Neuronal stem cell (in vitro differentiated cells): ENCODE data around the gene MT4.
"Not testable (repeated sequence)": the region's sequence is repeated elsewhere in the genome, so short reads cannot be mapped to it uniquely, and the experiment has no call there.

ENCODE experiments used
- DNase-seq: peaks from one replicate; pipeline ENCODE4 v3.0.0-alpha.2; 2013; ENCODE audit warnings: low spot score
- H2AFZ ChIP-seq: one replicate; pipeline ENCODE4 v1.6.1; 2013; ENCODE audit warnings: mild to moderate bottlenecking, low read length, inconsistent platforms
- H2AK5ac ChIP-seq: 2 replicates; pipeline ENCODE4 v1.6.1; 2013; ENCODE audit warnings: low read depth, mild to moderate bottlenecking, inconsistent platforms, low read length, moderate library complexity, mixed read lengths
- H2BK120ac ChIP-seq: 2 replicates; pipeline ENCODE4 v1.6.1; 2013; ENCODE audit warnings: low read depth, mild to moderate bottlenecking, inconsistent platforms, low read length, moderate library complexity, mixed read lengths
- H2BK12ac ChIP-seq: one replicate; pipeline ENCODE4 v1.6.1; 2013; ENCODE audit warnings: low read length, inconsistent platforms
- H2BK15ac ChIP-seq: 2 replicates; pipeline ENCODE4 v1.6.1; 2013; ENCODE audit warnings: mild to moderate bottlenecking, low read length, inconsistent platforms, mixed read lengths
- H2BK5ac ChIP-seq: one replicate; pipeline ENCODE4 v1.6.1; 2013; ENCODE audit warnings: inconsistent platforms, mild to moderate bottlenecking, low read length, moderate library complexity
- H3K14ac ChIP-seq: one replicate; pipeline ENCODE4 v1.6.1; 2013; ENCODE audit warnings: low read length, inconsistent platforms
- H3K18ac ChIP-seq: 2 replicates; pipeline ENCODE4 v1.6.1; 2013; ENCODE audit warnings: low read length, inconsistent platforms
- H3K23ac ChIP-seq: 2 replicates; pipeline ENCODE4 v1.6.1; 2013; ENCODE audit warnings: low read depth, mild to moderate bottlenecking, mixed read lengths, low read length, inconsistent platforms; ENCODE audit not compliant: poor library complexity
- H3K27ac ChIP-seq: replicated peaks from 3 replicates; pipeline ENCODE4 v1.5.1; 2013; ENCODE audit warnings: low read length, inconsistent platforms
- H3K27me3 ChIP-seq, 3 experiments: 2 replicates each; pipeline ENCODE4 v1.6.1; 2013; ENCODE audit warnings: low read length in 3 of 3, mild to moderate bottlenecking in 2 of 3, inconsistent platforms in 1 of 3, low read depth in 1 of 3, mixed read lengths in 1 of 3, moderate library complexity in 1 of 3; ENCODE audit not compliant: control insufficient read depth in 3 of 3, insufficient read depth in 3 of 3
- H3K36me3 ChIP-seq, 2 donors: replicated peaks in 1 of 2; 2 replicates each; pipeline ENCODE4 v1.6.1; 2013; ENCODE audit warnings: low read length in 2 of 2; ENCODE audit not compliant: control insufficient read depth in 2 of 2, insufficient read depth in 2 of 2
- H3K4ac ChIP-seq: 2 replicates; pipeline ENCODE4 v1.6.1; 2013; ENCODE audit warnings: inconsistent platforms, mild to moderate bottlenecking, low read length, moderate library complexity
- H3K4me1 ChIP-seq, 2 donors: 1 replicate in 1 of 2; 2 replicates in 1 of 2; pipeline ENCODE4 v1.6.1; 2013; ENCODE audit warnings: low read length in 2 of 2, low read depth in 1 of 2; ENCODE audit not compliant: control insufficient read depth in 2 of 2, insufficient read depth in 1 of 2
- H3K4me2 ChIP-seq: one replicate; pipeline ENCODE4 v1.6.1; 2013; ENCODE audit warnings: mild to moderate bottlenecking, low read length, inconsistent platforms; ENCODE audit not compliant: insufficient read depth, poor library complexity, severe bottlenecking
- H3K4me3 ChIP-seq, 2 donors: 2 replicates each; pipeline ENCODE4 v1.5.1; 2013; ENCODE audit warnings: low read length in 2 of 2, mild to moderate bottlenecking in 2 of 2, inconsistent platforms in 1 of 2, moderate library complexity in 1 of 2
- H3K79me1 ChIP-seq: one replicate; pipeline ENCODE4 v1.6.1; 2013; ENCODE audit warnings: low read depth, mild to moderate bottlenecking, inconsistent platforms, low read length, moderate library complexity
- H3K9ac ChIP-seq: one replicate; pipeline ENCODE4 v1.6.1; 2013; ENCODE audit warnings: mild to moderate bottlenecking, low read depth, low read length, inconsistent platforms; ENCODE audit not compliant: poor library complexity
- H3K9me3 ChIP-seq, 2 donors: replicated peaks in 1 of 2; 2 replicates each; pipeline versions ENCODE3 to v1.6.1; 2013; ENCODE audit warnings: low read length in 2 of 2, mild to moderate bottlenecking in 2 of 2, inconsistent platforms in 1 of 2, low read depth in 1 of 2, mixed read lengths in 1 of 2, moderate library complexity in 1 of 2; ENCODE audit not compliant: control insufficient read depth in 2 of 2, insufficient read depth in 1 of 2
- H4K8ac ChIP-seq: one replicate; pipeline ENCODE4 v1.6.1; 2013; ENCODE audit warnings: low read depth, mild to moderate bottlenecking, inconsistent platforms, low read length, moderate library complexity
- H4K91ac ChIP-seq: one replicate; pipeline ENCODE4 v1.6.1; 2013; ENCODE audit warnings: low read length, low read depth, mild to moderate bottlenecking, inconsistent platforms; ENCODE audit not compliant: poor library complexity
- WGBS, 2 donors: extraction: QIAGEN DNeasy Blood & Tissue Kit; methylation state at CpG; one replicate each; pipeline ENCODE4 v1.1.7; 2013; ENCODE audit warnings: missing lambda C conversion rate in 2 of 2, mixed read lengths in 1 of 2; ENCODE audit not compliant: insufficient read length in 2 of 2, insufficient replicate concordance in 1 of 2; ENCODE audit errors: extremely low coverage in 2 of 2; 5-methylcytosine and 5-hydroxymethylcytosine counted together

The MT4 gene

GRCh38 chr16:56577300-56577625 lies 12.4 kb downstream of the MT4 start:
- H2BK12ac ChIP-seq, result no peak overlapping the region
- H3K36me3 ChIP-seq, result no peaks in the 10 kb centered on the region
- H4K8ac ChIP-seq, result no peak overlapping the region
- no peak overlapping the region for H3K14ac ChIP-seq
- no peak overlapping the region for H4K91ac ChIP-seq
- no peak overlapping the region for H3K4ac ChIP-seq
- no peak overlapping the region for H2AK5ac ChIP-seq
- H2BK5ac ChIP-seq, result no peak overlapping the region
- no peak overlapping the region for H3K4me3 ChIP-seq
- peaks cover 0 to 6% (median 0%) of the 10 kb centered on the region in 3 experiments for H3K27me3 ChIP-seq
- DNase-seq, result no peak
- H2BK15ac ChIP-seq, result no peak overlapping the region
- no peaks in the 10 kb centered on the region for H3K4me1 ChIP-seq
- H3K27ac ChIP-seq, result no peak overlapping the region
- H2AFZ ChIP-seq, result no peak overlapping the region
- no peak overlapping the region for H3K18ac ChIP-seq
- H2BK120ac ChIP-seq, result no peak overlapping the region
- peak overlapping the region; percentile 29 for H3K23ac ChIP-seq
- no peak overlapping the region for H3K4me2 ChIP-seq
- H3K9ac ChIP-seq, result no peak overlapping the region
- peaks cover 0 to 7% of the 10 kb centered on the region in 2 donors for H3K9me3 ChIP-seq
- peaks cover 2% of the 10 kb centered on the region for H3K79me1 ChIP-seq
- no CpG with 5 or more reads among the region's 4 CpGs for WGBS, 2 donors

- Histone ChIP-seq H2AK5ac (no peak overlapping the region), H3K9ac (no peak overlapping the region), H2BK15ac (no peak overlapping the region), H3K4ac (no peak overlapping the region), H3K9me3 (no peaks in the 10 kb centered on the region), H3K14ac (no peak overlapping the region), H3K4me3 (no peak overlapping the region), H4K8ac (no peak overlapping the region), H3K27me3 (peaks cover 0 to 4% (median 0%) of the 10 kb centered on the region in 3 experiments), H3K23ac (no peak overlapping the region), H2BK12ac (no peak overlapping the region), H2BK120ac (no peak overlapping the region), H3K79me1 (peaks cover 2% of the 10 kb centered on the region), H3K27ac (no peak overlapping the region), H3K4me1 (peaks cover 0 to 2% of the 10 kb centered on the region in 2 donors), H2BK5ac (no peak overlapping the region), H3K18ac (no peak overlapping the region), H2AFZ (no peak overlapping the region), H3K4me2 (no peak overlapping the region), H4K91ac (no peak overlapping the region), H3K36me3 (no peaks in the 10 kb centered on the region)
- no CpG with 5 or more reads among the region's 6 CpGs for WGBS, 2 donors
- no peak for DNase-seq
These were observed 15.6 kb downstream of the MT4 start for GRCh38 chr16:56580391-56581048.

GRCh38 chr16:56582911-56583310 lies 18.0 kb downstream of the MT4 start:
- not testable (repeated sequence) for H3K4me1 ChIP-seq, H3K9me3 ChIP-seq, H3K27ac ChIP-seq, DNase-seq, H2AK5ac ChIP-seq, H2AFZ ChIP-seq, H2BK5ac ChIP-seq, H3K36me3 ChIP-seq, H3K4me2 ChIP-seq, H3K23ac ChIP-seq, H3K9ac ChIP-seq, H2BK15ac ChIP-seq, H2BK120ac ChIP-seq, H4K91ac ChIP-seq, H3K4me3 ChIP-seq, H4K8ac ChIP-seq, H3K18ac ChIP-seq, H3K14ac ChIP-seq, H3K4ac ChIP-seq, H3K79me1 ChIP-seq, H2BK12ac ChIP-seq
- peaks cover 0 to 18% (median 7%) of the 10 kb centered on the region in 3 experiments for H3K27me3 ChIP-seq
- no CpG with 5 or more reads among the region's 2 CpGs for WGBS, 2 donors

- no peak overlapping the region for H3K4me3 ChIP-seq
- H3K79me1 ChIP-seq, result no peaks in the 10 kb centered on the region
- no peak overlapping the region for H3K4ac ChIP-seq
- no peak overlapping the region for H3K18ac ChIP-seq
- H3K27me3 ChIP-seq, result peaks cover 0 to 24% (median 12%) of the 10 kb centered on the region in 3 experiments
- no peak overlapping the region for H4K91ac ChIP-seq
- H3K9ac ChIP-seq, result no peak overlapping the region
- peaks cover 0 to 2% of the 10 kb centered on the region in 2 donors for H3K4me1 ChIP-seq
- H2AFZ ChIP-seq, result no peak overlapping the region
- no peak overlapping the region for H3K4me2 ChIP-seq
- H2BK15ac ChIP-seq, result no peak overlapping the region
- H4K8ac ChIP-seq, result no peak overlapping the region
- H3K36me3 ChIP-seq, result no peaks in the 10 kb centered on the region
- H2BK120ac ChIP-seq, result no peak overlapping the region
- WGBS, 2 donors, result no CpG with 5 or more reads among the region's 11 CpGs
- no peak overlapping the region for H3K23ac ChIP-seq
- no peak overlapping the region for H2BK12ac ChIP-seq
- no peaks in the 10 kb centered on the region for H3K9me3 ChIP-seq
- no peak overlapping the region for H3K27ac ChIP-seq
- no peak overlapping the region for H2AK5ac ChIP-seq
- H3K14ac ChIP-seq, result no peak overlapping the region
- no peak for DNase-seq
- H2BK5ac ChIP-seq, result no peak overlapping the region
These were observed 18.7 kb downstream of the MT4 start for GRCh38 chr16:56583351-56584168.
